ENCODE data around the gene HECTD4. TPM values are rescaled to one million over a fixed set of nuclear protein-coding genes. Genes with fewer than 3 reads are reported as not detected.
A peak's percentile ranks its signal among the peaks of the same experiment; 100 is the strongest.
"Not testable (repeated sequence)": the region's sequence is repeated elsewhere in the genome, so short reads cannot be mapped to it uniquely, and the experiment has no call there.

The HECTD4 gene
- total and polyA plus RNA-seq, 9 donors: 25.5 to 73.1 (median 45.1) TPM

DNA sequence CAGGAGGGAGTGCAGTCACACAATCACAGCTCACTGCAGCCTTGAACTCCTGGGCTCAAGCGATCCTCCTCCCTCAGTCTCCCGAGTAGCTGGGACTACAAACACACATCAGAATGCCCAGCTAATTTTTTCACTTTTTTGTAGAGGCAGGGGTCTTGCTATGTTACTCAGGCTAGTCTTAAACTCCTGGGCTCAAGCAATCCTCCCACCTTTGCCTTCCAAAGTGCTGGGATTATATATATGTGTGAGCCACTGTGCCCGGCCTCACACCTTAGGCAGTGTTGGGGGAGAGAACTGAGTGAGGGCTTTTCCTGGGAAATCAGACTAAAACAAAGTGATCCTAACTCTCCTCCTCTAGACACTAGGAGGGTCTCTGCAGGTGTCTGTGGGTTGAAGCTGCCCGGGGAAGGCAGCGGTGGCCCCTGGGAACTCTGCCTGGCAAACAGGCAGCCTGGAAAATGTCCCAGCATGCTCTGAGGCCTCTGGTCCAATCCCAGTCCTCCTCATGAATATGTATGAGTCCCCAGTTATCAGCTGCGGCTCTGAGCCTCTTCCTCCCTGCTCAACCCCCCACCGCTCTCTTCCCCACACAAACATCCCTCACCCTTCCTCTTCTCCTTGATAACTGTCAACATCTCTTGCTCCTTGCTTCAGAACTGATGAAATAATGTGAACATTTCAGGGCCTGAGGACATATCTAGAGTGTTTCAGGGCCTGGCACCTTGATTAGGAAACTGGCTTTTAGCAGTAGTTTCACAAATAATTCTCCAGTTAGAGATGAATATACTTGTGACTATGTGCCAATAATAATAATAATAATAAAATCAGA, 265.8 kb downstream of the HECTD4 start:
- H3K4me1 ChIP-seq (ENCODE audit: control insufficient read depth, insufficient read depth, low read length): peaks cover 11% of the 10 kb centered on the region
- 86% methylated on average over 2 of the region's 7 CpGs for WGBS (ENCODE audit: insufficient coverage)
- H3K27me3 ChIP-seq (ENCODE audit: control insufficient read depth, insufficient read depth, low read length): no peaks in the 10 kb centered on the region
- H3K9me3 ChIP-seq (replicated peaks; ENCODE audit: control insufficient read depth, low read depth, low read length): no peaks in the 10 kb centered on the region
- H3K4me3 ChIP-seq (ENCODE audit: low read length): no peak overlapping the region
- no peaks in the 10 kb centered on the region for H3K36me3 ChIP-seq (ENCODE audit: control insufficient read depth, insufficient read depth, low read length)
- peak overlapping the region; percentile 53 for H3K27ac ChIP-seq (ENCODE audit: low read length)
- DNase-seq: peak; percentile 59

DNA sequence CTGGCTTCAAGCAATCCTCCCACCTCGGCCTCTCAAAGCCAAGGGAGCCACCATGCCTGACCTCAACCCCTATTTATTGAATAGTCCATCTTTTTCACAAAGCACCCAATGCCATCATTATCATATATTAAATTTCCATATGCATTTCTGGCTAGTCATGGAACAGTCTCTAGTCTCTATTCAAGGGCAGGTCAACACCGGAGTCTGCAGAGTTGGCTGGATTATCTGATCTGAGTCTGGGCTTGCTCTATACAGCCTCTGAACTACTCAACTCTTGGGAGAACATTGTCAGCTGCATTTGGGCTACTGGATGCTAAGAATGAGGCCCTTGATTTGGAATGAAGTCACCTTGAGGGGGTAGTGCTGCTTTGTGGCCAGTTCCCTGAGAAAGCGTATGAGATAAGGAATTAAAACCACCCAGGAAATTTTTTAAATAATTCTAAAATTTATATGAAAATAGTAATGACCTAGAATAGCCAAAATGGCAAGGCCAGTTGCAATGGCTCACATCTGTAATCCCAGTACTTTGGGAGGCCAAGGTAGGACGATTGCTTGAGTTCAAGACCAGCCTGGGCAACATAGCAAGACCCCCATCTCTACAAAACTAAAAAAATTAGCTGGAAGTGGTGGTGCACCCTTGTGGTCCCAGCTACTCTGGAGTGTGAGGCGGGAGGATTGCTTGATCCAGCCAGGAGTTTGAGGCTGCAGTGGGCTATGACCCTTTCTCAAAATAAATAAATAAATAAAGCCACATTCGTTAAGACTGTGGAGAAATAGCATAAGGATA, 266.8 kb downstream of the HECTD4 start:
- Histone ChIP-seq H3K36me3 (ENCODE audit: control insufficient read depth, insufficient read depth, low read length) (no peaks in the 10 kb centered on the region), H3K27me3 (ENCODE audit: control insufficient read depth, insufficient read depth, low read length) (no peaks in the 10 kb centered on the region), H3K4me1 (ENCODE audit: control insufficient read depth, insufficient read depth, low read length) (peaks cover 9% of the 10 kb centered on the region), H3K4me3 (ENCODE audit: low read length) (no peak overlapping the region), H3K9me3 (replicated peaks; ENCODE audit: control insufficient read depth, low read depth, low read length) (no peaks in the 10 kb centered on the region), H3K27ac (ENCODE audit: low read length) (no peak overlapping the region)
- no CpG with 5 or more reads among the region's 6 CpGs for WGBS (ENCODE audit: insufficient coverage)
- no peak for DNase-seq

DNA sequence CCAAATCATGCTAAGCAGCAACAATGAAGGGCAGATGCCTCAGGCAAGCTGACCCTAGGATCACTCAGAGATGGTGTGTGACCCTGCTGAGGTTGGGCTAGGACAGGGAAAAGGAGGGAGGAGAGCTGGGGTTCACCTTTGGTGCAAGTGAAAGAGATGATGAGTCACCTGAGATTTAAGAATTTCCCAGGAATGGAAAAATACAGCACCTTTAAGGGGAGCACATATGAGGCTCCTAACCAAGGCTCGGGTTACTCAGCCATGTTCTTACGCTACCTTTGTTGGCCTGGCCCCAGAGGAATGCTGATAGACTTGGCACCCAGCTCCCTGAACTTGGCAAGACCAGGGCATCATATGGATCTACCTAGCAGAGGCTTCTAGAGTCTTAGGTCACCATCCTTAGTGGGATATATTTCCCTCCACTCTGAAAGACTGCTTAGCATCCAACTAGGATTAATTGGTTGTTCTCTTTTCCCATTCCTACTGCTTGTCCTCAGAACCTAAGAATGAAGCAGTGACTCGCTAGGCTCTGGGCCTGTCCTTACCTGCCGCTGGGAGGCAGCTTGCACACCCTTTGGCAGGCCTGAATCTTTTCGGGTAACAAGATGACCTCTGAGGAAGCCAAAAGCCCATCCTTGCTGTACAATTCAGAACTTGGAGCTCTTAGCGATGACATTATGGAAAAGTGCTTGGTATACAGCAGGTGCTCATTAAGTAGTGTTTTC, 269.7 kb downstream of the HECTD4 start:
- WGBS (ENCODE audit: insufficient coverage): 88% methylated on average over 3 of the region's 6 CpGs
- no peak overlapping the region for H3K27ac ChIP-seq (ENCODE audit: low read length)

GRCh38 chr12:112111931-112112330, 270.3 kb downstream of the HECTD4 start:
- H3K27me3 ChIP-seq (ENCODE audit: control insufficient read depth, insufficient read depth, low read length): no peaks in the 10 kb centered on the region
- H3K4me3 ChIP-seq (ENCODE audit: low read length): no peak overlapping the region
- H3K36me3 ChIP-seq (ENCODE audit: control insufficient read depth, insufficient read depth, low read length): no peaks in the 10 kb centered on the region
- H3K9me3 ChIP-seq (replicated peaks; ENCODE audit: control insufficient read depth, low read depth, low read length): no peaks in the 10 kb centered on the region
- peak; percentile 23 for DNase-seq
- WGBS (ENCODE audit: insufficient coverage): no CpG with 5 or more reads among the region's 5 CpGs
- no peak overlapping the region for H3K27ac ChIP-seq (ENCODE audit: low read length)
- peaks cover 9% of the 10 kb centered on the region for H3K4me1 ChIP-seq (ENCODE audit: control insufficient read depth, insufficient read depth, low read length)

More for the DNA sequence above, 269.7 kb downstream of the HECTD4 start:
- H3K9me3 ChIP-seq (replicated peaks; ENCODE audit: control insufficient read depth, low read depth, low read length): no peaks in the 10 kb centered on the region
- H3K27me3 ChIP-seq (ENCODE audit: control insufficient read depth, insufficient read depth, low read length): no peaks in the 10 kb centered on the region
- H3K4me3 ChIP-seq (ENCODE audit: low read length): no peak overlapping the region
- peaks cover 9% of the 10 kb centered on the region for H3K4me1 ChIP-seq (ENCODE audit: control insufficient read depth, insufficient read depth, low read length)
- no peak for DNase-seq
- H3K36me3 ChIP-seq (ENCODE audit: control insufficient read depth, insufficient read depth, low read length): no peaks in the 10 kb centered on the region

GRCh38 chr12:112110787-112111662, 271.2 kb downstream of the HECTD4 start:
- not testable (repeated sequence) for H3K36me3 ChIP-seq (ENCODE audit: control insufficient read depth, insufficient read depth, low read length); H3K4me1 ChIP-seq (ENCODE audit: control insufficient read depth, insufficient read depth, low read length); H3K27me3 ChIP-seq (ENCODE audit: control insufficient read depth, insufficient read depth, low read length); H3K27ac ChIP-seq (ENCODE audit: low read length); H3K4me3 ChIP-seq (ENCODE audit: low read length); DNase-seq; H3K9me3 ChIP-seq (replicated peaks; ENCODE audit: control insufficient read depth, low read depth, low read length)
- 96% methylated on average over 4 of the region's 20 CpGs for WGBS (ENCODE audit: insufficient coverage)

Other genes starting within 250 kb of the HECTD4 start
- 3,488 TPM for gene RPL6, start 27.2 kb upstream of the HECTD4 start, total RNA-seq
- 1,000 to 10,000 TPM; 3,031 to 3,656 (median 3,297) TPM for gene RPL6, start 27.2 kb upstream of the HECTD4 start, polyA plus RNA-seq (ENCODE audit: insufficient read depth in 1 of 8, insufficient read length in 8 of 8, low replicate concordance in 1 of 8)
- gene PTPN11, start 36.5 kb upstream of the HECTD4 start, total RNA-seq: 45.6 TPM
- 10 to 100 TPM; 34.7 to 65.1 (median 55.9) TPM for gene PTPN11, start 36.5 kb upstream of the HECTD4 start, polyA plus RNA-seq (ENCODE audit: insufficient read depth in 1 of 8, insufficient read length in 8 of 8, low replicate concordance in 1 of 8)

Measured in muscle of leg (tissue), 11 donors.